GM18858 (cell line): Measurements from ENCODE around the gene CACNG4.
"Not testable (repeated sequence)": the region's sequence is repeated elsewhere in the genome, so short reads cannot be mapped to it uniquely, and the experiment has no call there.

Experiments
- ATAC-seq: cut with Tn5 transposase; IDR thresholded peaks from one replicate; pipeline ENCODE4 v1.9.1; 2021; ENCODE audit not compliant: unreplicated experiment

The CACNG4 gene

DNA sequence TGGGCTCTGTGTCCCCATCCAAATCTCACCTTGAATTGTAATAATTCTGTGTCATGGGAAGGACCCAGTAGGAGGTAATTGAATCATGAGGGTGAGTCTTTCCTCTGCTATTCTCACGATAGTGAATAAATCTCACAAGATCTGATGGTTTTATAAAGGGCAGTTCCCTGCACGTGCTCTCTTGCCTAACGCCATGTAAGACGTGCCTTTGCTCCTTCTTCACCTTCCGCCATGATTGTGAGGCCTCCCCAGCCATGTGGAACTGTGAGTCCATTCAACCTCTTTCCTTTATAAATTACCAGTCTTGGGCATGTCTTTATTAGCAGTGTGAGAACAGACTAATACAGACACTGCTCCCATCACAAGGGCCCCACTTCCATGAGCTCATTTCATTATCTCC, 76.6 kb downstream of the CACNG4 start:
- ATAC-seq: not testable (repeated sequence)

DNA sequence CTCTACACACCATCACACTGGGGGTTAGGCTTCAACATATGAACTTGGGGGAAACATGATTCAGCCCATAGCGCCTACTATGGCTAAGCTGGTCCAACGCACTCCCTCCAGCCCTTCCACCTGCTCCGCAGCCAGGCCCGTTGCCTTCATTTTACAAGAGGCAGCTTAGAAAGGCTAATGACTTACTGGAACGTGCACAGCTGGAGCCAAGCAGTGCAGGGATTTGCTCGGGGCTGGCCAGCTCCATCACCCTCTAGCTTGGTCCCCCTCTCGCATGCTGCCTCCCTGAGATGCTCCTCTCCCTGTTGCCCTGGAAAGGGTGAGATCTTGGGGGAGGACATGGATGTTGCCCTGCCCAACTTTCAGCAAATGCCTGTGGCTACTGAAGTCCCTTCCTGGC, 77.0 kb downstream of the CACNG4 start:
- ATAC-seq: no peak

DNA sequence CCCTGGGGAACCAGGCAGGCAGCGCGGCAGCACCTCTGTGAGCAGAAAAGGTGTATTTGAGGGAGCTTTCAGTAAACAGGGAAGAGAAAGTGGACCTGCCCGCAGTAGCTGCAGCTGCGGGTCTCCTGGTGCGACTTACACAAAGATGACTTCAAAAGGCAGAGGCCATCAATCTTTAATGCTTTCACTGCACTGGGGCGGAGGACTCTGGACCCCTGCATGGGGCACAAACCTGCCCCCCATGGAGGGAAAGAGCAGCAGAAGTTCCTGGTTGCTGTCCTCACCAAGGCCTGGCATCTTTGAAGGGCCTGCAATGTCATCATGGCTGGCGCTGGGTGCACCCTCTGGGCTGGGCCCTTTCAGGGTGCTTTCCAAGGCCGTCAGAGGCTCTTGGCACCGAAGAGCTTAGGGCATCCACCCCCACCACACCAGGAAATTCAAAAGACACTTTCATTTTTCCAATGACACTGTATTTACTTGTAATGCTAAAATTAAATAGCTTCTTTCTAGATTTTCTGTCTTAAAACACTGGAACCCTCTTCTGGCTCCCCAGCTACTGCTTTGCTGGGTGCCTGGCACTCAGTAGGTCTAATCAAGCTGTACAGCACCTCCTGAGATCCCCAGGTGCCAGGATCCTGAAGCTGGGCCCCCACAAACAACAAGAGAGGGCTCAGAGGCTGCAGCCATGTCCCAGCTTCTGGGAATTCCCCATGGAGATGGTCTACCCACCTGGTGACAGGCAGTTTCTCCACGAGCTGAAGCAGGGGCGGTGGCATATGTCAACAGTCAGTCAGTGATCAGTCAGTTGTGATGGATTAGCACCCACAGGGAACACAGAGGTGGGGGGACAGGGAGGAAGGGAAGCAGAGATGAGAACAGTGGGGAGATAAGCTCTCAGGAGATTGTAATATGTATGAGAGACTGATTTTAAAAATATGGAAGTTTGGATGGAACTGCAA, 77.7 kb downstream of the CACNG4 start:
- no peak for ATAC-seq

GRCh38 chr17:67043283-67043682, 78.8 kb downstream of the CACNG4 start:
- no peak for ATAC-seq

DNA sequence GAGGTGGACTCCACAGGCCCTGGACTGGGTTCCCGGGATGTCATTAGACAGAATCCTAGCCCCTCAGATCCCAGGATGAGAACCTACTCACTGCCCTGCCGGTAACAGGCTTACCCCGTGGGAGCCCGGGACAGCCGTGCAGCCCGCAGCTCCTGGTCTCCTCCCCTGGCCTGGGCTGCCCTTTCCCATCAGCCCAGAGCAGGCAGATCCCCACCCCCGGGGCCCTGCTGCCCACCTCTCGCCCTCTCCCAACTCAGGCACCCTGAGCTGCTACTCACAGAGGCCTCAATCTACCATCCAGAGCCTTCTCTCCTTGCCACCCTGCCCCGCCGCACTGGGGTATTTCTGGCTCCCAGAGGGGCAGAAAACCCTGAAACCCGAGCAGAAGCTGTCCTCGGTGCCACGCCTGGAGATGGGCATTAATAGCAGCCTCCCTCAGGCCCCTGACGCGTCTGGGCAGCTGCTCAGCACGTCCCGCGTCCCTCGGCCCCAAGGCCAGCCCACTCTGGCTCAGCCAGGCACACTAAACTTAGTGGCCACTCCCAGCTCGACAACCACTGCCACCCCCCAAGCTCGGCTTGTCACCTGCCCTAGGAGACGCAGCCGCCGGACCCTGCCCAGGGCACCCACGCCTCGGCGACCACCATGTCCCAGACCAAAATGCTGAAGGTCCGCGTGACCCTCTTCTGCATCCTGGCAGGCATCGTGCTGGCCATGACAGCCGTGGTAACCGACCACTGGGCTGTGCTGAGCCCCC, 79.7 kb downstream of the CACNG4 start, which contains the start of gene CACNG1:
Gene CACNG1 (plus strand): TSS at position 539 of the 757 bp plus-strand sequence. CDS start 107 bp downstream, at position 646.
- no peak for ATAC-seq

DNA sequence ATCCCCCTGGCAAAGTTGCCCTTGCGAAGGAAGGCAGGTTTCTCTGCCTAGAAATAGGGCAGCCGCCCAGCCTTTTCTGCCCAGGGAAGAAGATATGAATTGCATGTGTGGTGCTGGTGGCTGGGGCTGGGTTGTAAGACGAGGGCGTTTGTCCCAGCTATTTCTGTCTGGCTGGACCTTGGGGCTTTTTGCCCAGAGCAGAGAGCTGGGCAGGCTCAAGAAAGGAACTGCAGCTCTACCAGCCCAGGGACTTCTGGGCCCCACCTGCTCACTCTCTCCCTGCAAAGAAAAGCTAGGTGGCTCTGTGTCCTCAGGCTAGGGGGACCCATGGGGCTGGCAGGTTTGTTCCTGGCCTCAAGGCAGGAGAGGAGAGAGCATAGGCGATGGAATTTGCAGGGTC, 80.4 kb downstream of the CACNG4 start:
- no peak for ATAC-seq

DNA sequence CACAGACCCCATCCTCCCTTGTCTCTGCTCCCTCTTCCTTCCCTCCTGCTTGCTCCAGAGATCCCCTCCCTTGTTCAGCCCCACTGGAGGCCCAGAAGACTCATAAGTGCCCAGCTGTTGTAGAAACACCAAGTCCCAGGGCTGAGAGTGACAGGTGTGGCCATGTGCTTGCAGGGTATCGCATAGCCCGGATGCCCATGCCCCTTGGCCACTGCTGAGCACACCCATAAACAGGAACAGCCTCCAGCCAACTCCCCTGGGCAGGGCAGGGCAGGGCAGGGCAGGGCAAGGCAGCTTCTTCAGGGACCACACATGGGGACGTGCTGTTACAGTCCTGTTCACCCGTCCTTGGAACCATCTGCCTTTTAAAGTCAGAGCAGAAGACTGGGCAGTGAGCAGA, 81.9 kb downstream of the CACNG4 start:
- ATAC-seq: no peak

- ATAC-seq: no peak
Measured at GRCh38 chr17:67047382-67047781, 82.9 kb downstream of the CACNG4 start.

DNA sequence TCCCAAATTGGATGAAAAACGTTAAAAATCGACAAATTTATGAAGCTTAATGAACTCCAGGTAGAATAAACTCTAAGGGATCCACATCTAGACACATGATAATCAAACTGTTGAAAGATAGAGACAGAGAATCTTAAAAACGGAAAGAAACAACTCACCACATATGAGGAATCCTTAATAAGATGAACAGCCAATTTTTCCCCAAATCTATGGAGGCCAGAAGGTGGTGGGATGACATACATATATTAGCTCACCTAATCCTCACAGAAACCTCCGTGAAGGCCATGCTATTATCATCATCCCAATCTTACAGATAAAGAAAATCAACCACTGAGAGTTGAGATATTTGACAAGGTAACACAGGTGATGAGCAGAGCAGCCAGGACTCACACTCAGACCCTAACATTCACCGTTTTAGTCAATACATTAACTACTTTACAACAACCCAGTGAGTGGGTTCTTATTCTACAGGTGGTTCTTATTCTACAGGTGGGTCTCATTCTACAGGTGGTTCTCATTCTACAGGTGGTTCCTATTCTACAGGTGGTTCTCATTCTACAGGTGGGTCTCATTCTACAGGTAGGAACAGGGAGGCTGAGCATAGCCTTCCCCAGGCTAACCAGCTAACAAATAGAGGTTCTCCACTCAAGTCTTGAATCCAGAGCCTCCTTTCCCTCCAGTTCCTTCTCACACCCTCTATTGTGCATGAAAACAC, 84.7 kb downstream of the CACNG4 start:
- ATAC-seq: no peak

GRCh38 chr17:67050066-67050465, 85.6 kb downstream of the CACNG4 start:
- no peak for ATAC-seq

DNA sequence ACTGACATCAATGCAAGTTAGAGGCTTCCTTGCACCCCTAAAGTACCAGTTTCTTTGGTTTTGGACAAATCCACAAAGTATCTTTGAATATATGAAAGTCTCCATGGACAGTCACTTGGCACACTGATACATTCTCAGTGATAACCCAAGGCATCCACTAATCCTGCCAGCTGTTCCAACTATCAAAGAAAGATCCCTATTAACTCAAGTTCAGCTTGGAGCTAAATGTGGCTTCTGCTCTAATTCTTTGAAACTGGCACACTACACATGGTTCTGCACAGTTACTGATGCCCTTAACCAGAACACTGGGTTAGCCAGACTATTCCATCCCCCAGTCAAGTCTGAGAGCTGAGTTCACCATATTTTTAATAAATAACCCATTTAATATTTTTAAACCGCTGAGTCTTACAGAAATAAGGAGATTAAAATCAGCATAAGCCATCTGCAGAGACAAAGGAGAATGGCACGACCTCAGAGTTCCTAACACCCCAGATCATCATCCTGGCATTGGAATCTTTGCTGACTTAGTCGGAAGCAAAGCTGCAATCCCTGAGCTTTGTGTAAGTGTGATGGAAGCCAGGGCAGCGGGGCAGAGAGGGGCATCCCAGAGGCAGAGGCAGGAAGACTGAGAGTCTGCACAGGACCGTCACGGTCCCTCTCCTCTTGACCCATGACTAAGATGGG, 86.1 kb downstream of the CACNG4 start:
- ATAC-seq: no peak

GRCh38 chr17:67051155-67051538, 86.6 kb downstream of the CACNG4 start:
- no peak for ATAC-seq

GRCh38 chr17:67051837-67052236, 87.3 kb downstream of the CACNG4 start:
- ATAC-seq: no peak

GRCh38 chr17:67052720-67053437, 88.4 kb downstream of the CACNG4 start:
- no peak for ATAC-seq

GRCh38 chr17:67053438-67054000, 89.0 kb downstream of the CACNG4 start:
- ATAC-seq: no peak

DNA sequence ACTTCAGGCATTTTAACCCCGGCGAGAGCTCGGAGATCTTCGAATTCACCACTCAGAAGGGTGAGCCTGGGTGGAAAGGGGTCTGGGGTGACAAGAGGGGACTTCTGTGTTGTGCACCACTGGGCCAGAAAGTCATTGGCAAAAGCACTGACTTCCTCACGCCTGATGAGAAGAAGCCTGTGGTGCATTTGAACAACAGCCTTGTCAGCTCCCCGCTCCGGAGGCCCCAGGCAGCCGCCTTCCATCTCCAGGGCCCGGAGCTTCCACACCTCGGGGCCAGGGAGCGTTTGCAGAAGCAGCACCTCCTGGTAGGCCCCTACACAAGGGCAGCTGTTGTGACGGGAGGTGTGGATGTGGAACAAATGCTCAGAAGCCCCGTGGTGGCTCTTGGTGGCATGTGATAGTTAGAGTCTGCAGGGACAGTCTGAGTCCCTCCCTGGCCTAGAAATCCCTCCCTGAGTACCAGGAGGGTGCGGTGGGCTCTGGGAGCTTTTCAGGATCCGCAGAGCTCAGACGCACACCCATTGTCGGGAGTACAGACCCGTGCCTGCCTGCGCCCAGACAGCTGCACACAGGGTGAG, 89.6 kb downstream of the CACNG4 start:
- ATAC-seq: no peak

GRCh38 chr17:67054608-67055007, 90.1 kb downstream of the CACNG4 start:
- no peak for ATAC-seq

DNA sequence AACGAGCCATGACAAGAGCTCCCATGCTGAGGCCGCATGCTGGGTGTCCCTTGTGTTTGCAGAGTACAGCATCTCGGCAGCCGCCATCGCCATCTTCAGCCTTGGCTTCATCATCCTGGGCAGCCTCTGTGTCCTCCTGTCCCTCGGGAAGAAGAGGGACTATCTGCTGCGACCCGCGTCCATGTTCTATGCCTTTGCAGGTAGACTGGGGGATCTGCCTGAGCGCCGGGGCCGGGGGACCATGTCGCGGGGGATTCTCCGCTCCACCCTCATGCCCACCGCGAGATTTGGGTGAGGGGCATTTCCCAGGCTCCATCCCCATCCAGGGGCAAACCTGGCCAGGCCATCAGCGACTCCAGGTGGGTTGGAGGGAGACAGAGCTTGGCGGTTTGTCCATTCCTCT, 90.5 kb downstream of the CACNG4 start:
- no peak for ATAC-seq
